ENCODE results near the gene ATP6V0A1.

Gene ATP6V0A1

DNA sequence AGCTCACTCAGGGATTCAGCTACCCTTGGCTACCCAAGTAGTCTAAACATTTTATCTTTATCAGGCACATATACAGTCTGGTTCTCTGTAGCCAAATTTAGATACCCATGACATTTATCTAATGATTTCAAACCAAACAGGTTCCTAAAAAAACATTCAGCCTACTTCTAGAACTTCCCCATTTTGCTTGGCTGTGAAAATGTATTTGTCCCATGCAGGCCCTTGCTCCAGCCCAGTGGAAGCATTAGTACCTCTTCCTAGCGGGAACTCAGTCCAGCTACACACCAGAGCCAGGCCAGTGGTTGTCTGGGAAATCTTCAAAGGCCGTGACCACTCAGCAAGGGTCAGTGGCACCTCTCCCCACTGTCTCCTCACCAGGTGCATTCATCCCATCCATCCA is 51.2 kb downstream of the ATP6V0A1 start:
- H3K4me3 ChIP-seq (ENCODE audit: low read depth, low read length) = no peak overlapping the region
- TF ChIP-seq, protein P1, sequence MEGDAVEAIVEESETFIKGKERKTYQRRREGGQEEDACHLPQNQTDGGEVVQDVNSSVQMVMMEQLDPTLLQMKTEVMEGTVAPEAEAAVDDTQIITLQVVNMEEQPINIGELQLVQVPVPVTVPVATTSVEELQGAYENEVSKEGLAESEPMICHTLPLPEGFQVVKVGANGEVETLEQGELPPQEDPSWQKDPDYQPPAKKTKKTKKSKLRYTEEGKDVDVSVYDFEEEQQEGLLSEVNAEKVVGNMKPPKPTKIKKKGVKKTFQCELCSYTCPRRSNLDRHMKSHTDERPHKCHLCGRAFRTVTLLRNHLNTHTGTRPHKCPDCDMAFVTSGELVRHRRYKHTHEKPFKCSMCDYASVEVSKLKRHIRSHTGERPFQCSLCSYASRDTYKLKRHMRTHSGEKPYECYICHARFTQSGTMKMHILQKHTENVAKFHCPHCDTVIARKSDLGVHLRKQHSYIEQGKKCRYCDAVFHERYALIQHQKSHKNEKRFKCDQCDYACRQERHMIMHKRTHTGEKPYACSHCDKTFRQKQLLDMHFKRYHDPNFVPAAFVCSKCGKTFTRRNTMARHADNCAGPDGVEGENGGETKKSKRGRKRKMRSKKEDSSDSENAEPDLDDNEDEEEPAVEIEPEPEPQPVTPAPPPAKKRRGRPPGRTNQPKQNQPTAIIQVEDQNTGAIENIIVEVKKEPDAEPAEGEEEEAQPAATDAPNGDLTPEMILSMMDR (IDR thresholded peaks at IDR 0.05; ENCODE audit: low read depth, low read length) = no peak
- in situ Hi-C loops (cut with HindIII; ENCODE audit: low sequenced_read_pairs) = no loop called here
- DNase-seq (ENCODE audit: low read depth, low spot score) = no peak

DNA sequence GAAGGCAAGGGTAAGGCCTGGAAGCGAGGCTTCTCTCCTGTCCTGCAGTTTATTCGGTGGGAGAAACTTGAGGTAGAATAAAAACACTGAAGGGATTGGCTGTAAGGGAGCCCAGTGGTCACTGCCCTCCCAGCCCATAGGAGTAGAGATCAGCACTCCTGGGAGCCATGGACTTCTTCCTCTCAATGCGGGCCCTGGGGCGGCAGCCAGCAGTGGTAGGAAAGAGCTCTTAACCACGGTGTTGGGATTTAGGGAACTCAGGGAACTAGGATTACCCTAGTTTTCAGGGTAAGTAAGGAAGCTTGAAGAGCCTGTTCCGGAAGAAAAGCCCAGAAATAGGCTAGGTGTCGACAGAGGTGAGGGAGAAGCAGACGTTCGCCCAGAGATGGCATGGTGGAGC is 53.6 kb downstream of the ATP6V0A1 start:
- in situ Hi-C loops (cut with HindIII; ENCODE audit: low sequenced_read_pairs) = no loop called here
- H3K4me3 ChIP-seq (ENCODE audit: low read depth, low read length) = no peak overlapping the region
- TF ChIP-seq, protein P1 (IDR thresholded peaks at IDR 0.05; ENCODE audit: low read depth, low read length) = no peak
- DNase-seq (ENCODE audit: low read depth, low spot score) = no peak

DNA sequence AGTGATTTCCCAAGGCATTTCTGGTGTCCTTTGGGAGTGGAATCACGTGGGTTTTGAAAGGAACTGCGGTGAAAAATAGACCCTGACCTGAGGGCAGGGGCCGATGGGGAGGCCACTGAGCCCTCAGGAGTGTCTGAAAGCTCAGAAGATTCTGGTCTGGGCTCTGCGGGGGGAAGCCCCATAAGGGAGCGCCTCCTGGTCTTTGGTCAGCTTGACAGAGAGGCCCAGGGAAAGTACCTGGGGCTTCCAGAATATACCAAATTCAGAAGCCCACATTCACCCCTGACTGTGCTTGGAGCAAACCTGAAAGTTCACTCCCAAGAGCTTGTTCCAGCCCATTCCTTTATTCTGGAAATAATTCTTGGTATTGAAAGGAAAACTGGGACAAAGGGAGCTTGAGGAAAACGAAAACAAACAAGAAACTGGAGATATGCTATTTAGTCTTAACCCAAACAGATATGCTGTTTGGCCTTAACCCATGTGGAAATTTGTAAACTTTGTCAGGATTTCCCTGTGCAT is 54.1 kb downstream of the ATP6V0A1 start:
- H3K4me3 ChIP-seq (ENCODE audit: low read depth, low read length) = no peak overlapping the region
- TF ChIP-seq, protein P1 (IDR thresholded peaks at IDR 0.05; ENCODE audit: low read depth, low read length) = no peak
- DNase-seq (ENCODE audit: low read depth, low spot score) = no peak
- in situ Hi-C loops (cut with HindIII; ENCODE audit: low sequenced_read_pairs) = no loop called here

DNA sequence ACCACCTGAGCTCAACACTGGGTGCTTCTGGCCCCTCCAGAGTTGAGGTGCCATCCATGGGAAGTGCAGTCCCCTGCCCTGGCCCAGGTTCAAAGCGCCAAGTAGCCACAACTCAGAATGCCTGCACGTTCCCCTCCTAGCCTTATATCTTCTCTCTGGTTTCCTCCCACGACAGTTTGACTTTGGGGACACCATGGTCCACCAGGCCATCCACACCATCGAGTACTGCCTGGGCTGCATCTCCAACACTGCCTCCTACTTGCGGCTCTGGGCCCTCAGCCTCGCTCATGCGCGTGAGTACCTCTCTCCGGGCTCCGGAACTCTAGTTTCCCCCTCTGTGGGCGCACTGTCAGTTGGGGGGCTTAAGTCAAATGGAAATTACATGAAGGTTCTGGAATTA is 55.0 kb downstream of the ATP6V0A1 start:
- TF ChIP-seq, protein P1 (IDR thresholded peaks at IDR 0.05; ENCODE audit: low read depth, low read length) = no peak
- in situ Hi-C loops (cut with HindIII; ENCODE audit: low sequenced_read_pairs) = no loop called here

DNA sequence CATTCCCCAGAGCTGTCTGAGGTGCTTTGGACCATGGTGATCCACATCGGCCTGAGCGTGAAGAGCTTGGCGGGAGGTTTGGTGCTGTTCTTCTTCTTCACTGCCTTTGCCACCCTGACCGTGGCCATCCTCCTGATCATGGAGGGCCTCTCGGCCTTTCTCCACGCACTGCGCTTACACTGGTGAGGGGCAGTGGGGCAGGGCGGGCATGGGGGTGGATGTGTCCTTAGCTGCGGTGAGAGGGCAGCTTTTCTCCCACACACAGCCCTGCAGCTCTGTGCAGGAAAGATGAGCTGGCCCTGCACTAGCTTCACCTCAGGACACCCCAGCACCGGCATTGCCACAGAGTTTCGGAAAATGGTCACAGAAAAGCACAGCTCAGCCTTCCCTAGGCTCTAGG is 55.6 kb downstream of the ATP6V0A1 start:
- H3K4me3 ChIP-seq (ENCODE audit: low read depth, low read length) = no peak overlapping the region
- in situ Hi-C loops (cut with HindIII; ENCODE audit: low sequenced_read_pairs) = no loop called here
- no peak for DNase-seq (ENCODE audit: low read depth, low spot score)
- TF ChIP-seq, protein P1 (IDR thresholded peaks at IDR 0.05; ENCODE audit: low read depth, low read length) = no peak

More for the DNA sequence above, 55.0 kb downstream of the ATP6V0A1 start:
- DNase-seq (ENCODE audit: low read depth, low spot score) = no peak
- no peak overlapping the region for H3K4me3 ChIP-seq (ENCODE audit: low read depth, low read length)

DNA sequence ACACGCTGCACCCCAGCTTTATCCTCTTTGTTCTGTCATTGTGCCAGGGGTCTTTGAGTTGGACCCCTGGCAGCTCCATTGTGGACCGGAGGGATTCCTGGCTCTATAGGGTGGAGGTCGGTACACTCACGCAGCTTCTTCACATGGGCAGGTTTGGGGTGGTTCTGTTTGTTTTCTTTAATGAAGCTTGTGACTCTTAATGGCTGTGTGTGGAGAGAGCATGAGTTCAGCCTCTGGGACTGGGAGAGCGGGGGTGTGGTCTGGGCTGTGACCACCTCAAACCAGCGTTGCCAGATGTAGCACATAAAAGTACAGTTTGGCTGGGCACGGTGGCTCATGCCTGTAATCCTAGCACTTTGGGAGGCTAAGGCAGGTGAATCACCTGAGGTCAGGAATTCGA is 56.2 kb downstream of the ATP6V0A1 start:
- H3K4me3 ChIP-seq (ENCODE audit: low read depth, low read length) = no peak overlapping the region
- TF ChIP-seq, protein P1 (IDR thresholded peaks at IDR 0.05; ENCODE audit: low read depth, low read length) = no peak
- DNase-seq (ENCODE audit: low read depth, low spot score) = no peak
- in situ Hi-C loops (cut with HindIII; ENCODE audit: low sequenced_read_pairs) = no loop called here

DNA sequence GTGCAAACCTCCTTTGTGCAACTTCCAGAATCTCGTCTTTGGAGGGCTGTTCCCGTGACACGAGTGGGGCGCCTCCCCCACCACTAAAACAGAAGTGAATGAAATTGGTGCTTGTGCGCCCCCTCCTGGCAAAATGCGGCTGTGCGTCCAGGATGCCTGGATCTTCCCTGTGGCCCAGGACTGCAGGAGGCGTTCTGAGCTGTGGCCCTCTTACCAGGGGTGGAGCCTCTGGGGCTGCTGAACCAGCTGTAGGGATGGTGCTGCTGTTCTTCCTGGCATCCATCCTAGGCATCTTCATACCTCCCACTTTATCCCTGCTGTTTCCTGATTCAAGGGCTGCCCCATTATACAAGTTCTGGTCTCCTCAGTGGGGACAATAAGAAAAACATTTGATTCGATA is 58.8 kb downstream of the ATP6V0A1 start:
- in situ Hi-C loops (cut with HindIII; ENCODE audit: low sequenced_read_pairs) = no loop called here
- peak; percentile 87 for DNase-seq (ENCODE audit: low read depth, low spot score)
- TF ChIP-seq, protein P1 (IDR thresholded peaks at IDR 0.05; ENCODE audit: low read depth, low read length) = peak; percentile 96
- H3K4me3 ChIP-seq (ENCODE audit: low read depth, low read length) = no peak overlapping the region

Measured in astrocyte of the spinal cord (primary cell).